ENCODE data around the gene PIGX. TPM values are rescaled to one million over a fixed set of nuclear protein-coding genes. Genes with fewer than 3 reads are reported as not detected.
A peak's percentile ranks its signal among the peaks of the same experiment; 100 is the strongest.

PIGX gene
- total RNA-seq, 1 donor from 2014 or later: 61.4 TPM

GRCh38 chr3:196737655-196738054 is 25.5 kb downstream of the PIGX start:
- DNase-seq (ENCODE audit: low spot score): no peak
- Mint-ChIP-seq H3K27me3 (ENCODE audit: insufficient read depth, low read depth) (peaks cover 5% of the 10 kb centered on the region), H3K27ac (no peak overlapping the region), H3K36me3 (peaks cover 27% of the 10 kb centered on the region), H3K9me3 (peaks cover 4% of the 10 kb centered on the region), H3K4me1 (peaks cover 10% of the 10 kb centered on the region), H3K4me3 (no peak overlapping the region)
- TF ChIP-seq EZH2 (IDR thresholded peaks at IDR 0.05) (no peak), CTCF (IDR thresholded peaks at IDR 0.05) (no peak), EZH2phosphoT487 (IDR thresholded peaks at IDR 0.05) (no peak)
- H3K4me1 ChIP-seq: peaks cover 8% of the 10 kb centered on the region
- no peak overlapping the region for H3K4me3 ChIP-seq
- H3K4me2 ChIP-seq: no peak overlapping the region
- H3K36me3 ChIP-seq: no peaks in the 10 kb centered on the region
- H2AFZ ChIP-seq (replicated peaks): no peak overlapping the region
- H3F3A ChIP-seq (ENCODE audit: low read depth): peaks cover 23% of the 10 kb centered on the region
- no peak overlapping the region for H3K9ac ChIP-seq
- no peaks in the 10 kb centered on the region for H3K27me3 ChIP-seq
- H3K79me2 ChIP-seq (ENCODE audit: low read depth): peaks cover 28% of the 10 kb centered on the region
- no peak overlapping the region for H3K27ac ChIP-seq
- peaks cover 15% of the 10 kb centered on the region for H4K20me1 ChIP-seq (ENCODE audit: low read depth)
- no peaks in the 10 kb centered on the region for H3K9me3 ChIP-seq (ENCODE audit: low read depth)

GRCh38 chr3:196739671-196740480 is 27.7 kb downstream of the PIGX start, which contains the start of gene PAK2:
Gene PAK2 (plus strand): TSS chr3:196739857. CDS start chr3:196782647, 42,790 bp downstream.
- H3K27me3 ChIP-seq: no peaks in the 10 kb centered on the region
- H2AFZ ChIP-seq (replicated peaks): peak within 1 kb of the TSS; percentile 59
- peaks cover 29% of the 10 kb centered on the region for H4K20me1 ChIP-seq (ENCODE audit: low read depth)
- TF ChIP-seq EZH2 (IDR thresholded peaks at IDR 0.05): no peak
- TF ChIP-seq CTCF (IDR thresholded peaks at IDR 0.05): peak; percentile 3
- no peak for TF ChIP-seq EZH2phosphoT487 (IDR thresholded peaks at IDR 0.05)
- peak within 1 kb of the TSS; percentile 96 for H3K27ac ChIP-seq
- H3K27me3 Mint-ChIP-seq (ENCODE audit: insufficient read depth, low read depth): peaks cover 6% of the 10 kb centered on the region
- peak within 1 kb of the TSS; percentile 90 for H3K4me3 ChIP-seq
- no peaks in the 10 kb centered on the region for H3K36me3 ChIP-seq
- H3K4me3 Mint-ChIP-seq: peak within 1 kb of the TSS; percentile 99
- peaks cover 24% of the 10 kb centered on the region for H3K36me3 Mint-ChIP-seq
- H3K79me2 ChIP-seq (ENCODE audit: low read depth): peaks cover 50% of the 10 kb centered on the region
- H3K4me2 ChIP-seq: peak within 1 kb of the TSS; percentile 93
- H3K9ac ChIP-seq: peak within 1 kb of the TSS; percentile 93
- H3K9me3 Mint-ChIP-seq: peaks cover 7% of the 10 kb centered on the region
- H3K4me1 Mint-ChIP-seq: peaks cover 10% of the 10 kb centered on the region
- no peaks in the 10 kb centered on the region for H3K9me3 ChIP-seq (ENCODE audit: low read depth)
- peak; percentile 94 for DNase-seq (ENCODE audit: low spot score)
- H3K27ac Mint-ChIP-seq: peak within 1 kb of the TSS; percentile 97
- H3K4me1 ChIP-seq: peaks cover 8% of the 10 kb centered on the region
- H3F3A ChIP-seq (ENCODE audit: low read depth): peaks cover 23% of the 10 kb centered on the region

- Histone ChIP-seq H3K27me3 (no peaks in the 10 kb centered on the region), H3K4me3 (peak overlapping the region; percentile 90), H3K9ac (peak overlapping the region; percentile 93), H2AFZ (replicated peaks) (peak overlapping the region; percentile 59), H3K36me3 (no peaks in the 10 kb centered on the region), H3K27ac (peak overlapping the region; percentile 96), H4K20me1 (ENCODE audit: low read depth) (peaks cover 29% of the 10 kb centered on the region), H3K79me2 (ENCODE audit: low read depth) (peaks cover 58% of the 10 kb centered on the region), H3K4me1 (peaks cover 8% of the 10 kb centered on the region), H3F3A (ENCODE audit: low read depth) (peaks cover 23% of the 10 kb centered on the region), H3K9me3 (ENCODE audit: low read depth) (no peaks in the 10 kb centered on the region), H3K4me2 (peak overlapping the region; percentile 93)
- DNase-seq (ENCODE audit: low spot score): peak; percentile 69
- peaks cover 10% of the 10 kb centered on the region for H3K4me1 Mint-ChIP-seq
- peak overlapping the region; percentile 97 for H3K27ac Mint-ChIP-seq
- peak overlapping the region; percentile 99 for H3K4me3 Mint-ChIP-seq
- peaks cover 7% of the 10 kb centered on the region for H3K27me3 Mint-ChIP-seq (ENCODE audit: insufficient read depth, low read depth)
- no peak for TF ChIP-seq EZH2 (IDR thresholded peaks at IDR 0.05)
- no peak for TF ChIP-seq EZH2phosphoT487 (IDR thresholded peaks at IDR 0.05)
- TF ChIP-seq CTCF (IDR thresholded peaks at IDR 0.05): no peak
- H3K36me3 Mint-ChIP-seq: peaks cover 22% of the 10 kb centered on the region
- H3K9me3 Mint-ChIP-seq: peaks cover 10% of the 10 kb centered on the region
These were observed 28.5 kb downstream of the PIGX start for GRCh38 chr3:196740481-196741248.
